AG04450 (cell line): ENCODE measurements around the gene KIF12. TPM values are rescaled to one million over a fixed set of nuclear protein-coding genes. Genes with fewer than 3 reads are reported as not detected.

Experiments used
- CTCF ChIA-PET: fragments of 300-600, 350-600 bp; formaldehyde crosslinking; extraction: SDS; loops from one replicate; lab custom pipeline; 2022; ENCODE audit warnings: antibody characterized with exemption, inconsistent platforms; lab: Charles Lee
- POLR2A ChIA-PET: fragments of 350-600 bp; formaldehyde crosslinking; extraction: SDS; loops from one replicate; lab custom pipeline; 2021; ENCODE audit warnings: antibody characterized with exemption, inconsistent platforms; lab: Yijun Ruan, JAX
- DNase-seq: peaks from one replicate; pipeline ENCODE4 v3.0.0-alpha.2; 2011; ENCODE audit warnings: low read depth, low spot score
- H3K27ac ChIP-seq: one replicate; pipeline ENCODE4 v1.5.1; 2012; ENCODE audit warnings: low read depth, low read length, control low read depth
- H3K27me3 ChIP-seq: one replicate; pipeline ENCODE4 v1.6.0; 2012; ENCODE audit warnings: low read length; ENCODE audit not compliant: control insufficient read depth, insufficient read depth
- H3K4me3 ChIP-seq: 2 replicates; pipeline ENCODE4 v1.5.1; 2011; ENCODE audit warnings: mild to moderate bottlenecking, low read depth, low read length, control low read depth
- H3K9me3 ChIP-seq: 2 replicates; pipeline ENCODE4 v1.5.1; 2012; ENCODE audit warnings: low read length; ENCODE audit not compliant: control insufficient read depth, insufficient read depth
- CTCF ChIP-seq: IDR thresholded peaks from 2 replicates; pipeline ENCODE4 v1.5.1; 2011; ENCODE audit warnings: low read depth, low read length, control low read depth, inconsistent platforms
- polyA plus RNA-seq: library from polyadenylated mRNA; depleted of rRNA; stranded (reverse); fragments of >200 nt; gene quantifications from 2 replicates; pipeline ENCODE4 v1.2.3, GENCODE V29; 2011

Gene KIF12
- polyA plus RNA-seq, 1 experiment, result not detected

- no peaks in the 10 kb centered on the region for H3K9me3 ChIP-seq
- POLR2A ChIA-PET, result no interaction called here
- TF ChIP-seq CTCF, result no peak
- no peak for DNase-seq
- H3K4me3 ChIP-seq, result no peak overlapping the region
- CTCF ChIA-PET, result interaction anchor here (2.2 to 6.9 kb wide), 3 partner anchors 22 to 211 kb away, joined by 10 to 162 read pairs (median 82); no protein-coding TSS in a partner anchor
- no peak overlapping the region for H3K27ac ChIP-seq
- H3K27me3 ChIP-seq, result peaks cover 20% of the 10 kb centered on the region
These were observed 18.2 kb downstream of the KIF12 start for GRCh38 chr9:114080773-114081440.

DNA sequence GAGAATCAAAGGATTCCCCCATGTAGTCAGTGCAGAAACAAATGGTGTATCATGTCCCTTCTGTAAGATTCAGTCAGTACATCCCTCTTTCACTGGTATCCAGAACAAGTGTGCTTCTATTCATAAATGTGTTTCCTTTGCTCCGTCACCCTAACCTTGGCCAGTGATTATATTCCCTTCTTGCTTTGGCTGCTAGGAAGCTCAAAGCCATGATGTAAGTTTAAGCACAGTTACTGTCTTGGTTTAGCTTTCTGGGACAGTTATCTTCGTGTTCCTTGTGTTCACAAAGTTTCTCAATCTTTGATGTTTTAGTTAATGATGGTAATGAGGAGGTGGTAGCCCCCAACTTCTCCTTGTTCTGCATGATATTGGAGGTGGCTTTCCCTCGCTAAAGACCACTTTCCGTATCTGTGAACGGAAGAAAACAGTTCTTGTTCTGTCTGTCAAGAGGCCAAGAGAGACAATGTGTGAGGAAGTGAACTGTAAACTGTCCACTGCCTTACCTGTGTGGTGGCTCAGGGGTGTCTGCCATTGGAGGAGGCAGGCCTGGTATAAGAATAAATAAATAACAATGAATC, 18.8 kb downstream of the KIF12 start:
- CTCF ChIA-PET, result interaction anchor here (6.2 to 6.9 kb wide), 2 partner anchors 27 to 212 kb away, joined by 82 to 162 read pairs; no protein-coding TSS in a partner anchor

GRCh38 chr9:114078781-114079156, 20.3 kb downstream of the KIF12 start:
- POLR2A ChIA-PET, result no interaction called here
- TF ChIP-seq CTCF, result no peak
- CTCF ChIA-PET, result interaction anchor here (1.1 to 6.2 kb wide), 4 partner anchors 30 to 271 kb away, joined by 3 to 162 read pairs (median 6); no protein-coding TSS in a partner anchor
- no peaks in the 10 kb centered on the region for H3K9me3 ChIP-seq
- no peak overlapping the region for H3K27ac ChIP-seq
- H3K27me3 ChIP-seq, result peaks cover 29% of the 10 kb centered on the region
- DNase-seq, result no peak
- H3K4me3 ChIP-seq, result no peak overlapping the region

More for the DNA sequence above, 18.8 kb downstream of the KIF12 start:
- H3K4me3 ChIP-seq, result no peak overlapping the region
- no peak for TF ChIP-seq CTCF
- H3K9me3 ChIP-seq, result no peaks in the 10 kb centered on the region
- DNase-seq, result no peak
- POLR2A ChIA-PET, result no interaction called here
- no peak overlapping the region for H3K27ac ChIP-seq
- peaks cover 24% of the 10 kb centered on the region for H3K27me3 ChIP-seq

- no peak for DNase-seq
- H3K9me3 ChIP-seq, result no peaks in the 10 kb centered on the region
- H3K27me3 ChIP-seq, result peaks cover 33% of the 10 kb centered on the region
- ChIA-PET CTCF (interaction anchor here (1.1 to 1.5 kb wide), 3 partner anchors 30 to 270 kb away, joined by 3 to 8 read pairs (median 4); no protein-coding TSS in a partner anchor), POLR2A (interaction anchor here (0.6 kb wide), 1 partner anchor 191 kb away, joined by 5 read pairs; no protein-coding TSS in a partner anchor)
- H3K4me3 ChIP-seq, result no peak within 1 kb of the TSS
- no peak within 1 kb of the TSS for H3K27ac ChIP-seq
- no peak for TF ChIP-seq CTCF
These were observed 20.9 kb downstream of the KIF12 start, which contains the start of gene AMBP for GRCh38 chr9:114078021-114078780. Gene AMBP, minus strand, starts transcription at chr9:114078300. Its CDS starts 91 bp downstream, at chr9:114078209.
